Progenitor cell of endocrine pancreas (in vitro differentiated cells): ENCODE data around the gene PARS2. TPM values are rescaled to one million over a fixed set of nuclear protein-coding genes. Genes with fewer than 3 reads are reported as not detected.

Source experiments
- DNase-seq: peaks from one replicate; pipeline ENCODE4 v3.0.0; 2021; ENCODE audit warnings: low spot score; ENCODE audit not compliant: unreplicated experiment
- H3K27ac Mint-ChIP-seq: 2 replicates; pipeline ENCODE4 v1.8.0; 2021; ENCODE audit warnings: mild to moderate bottlenecking, moderate library complexity, mixed read lengths
- H3K27me3 Mint-ChIP-seq: 2 replicates; pipeline ENCODE4 v1.8.0; 2021; ENCODE audit warnings: mixed read lengths
- H3K36me3 Mint-ChIP-seq: 2 replicates; pipeline ENCODE4 v1.8.0; 2022; ENCODE audit warnings: mixed read lengths; ENCODE audit not compliant: insufficient read depth
- H3K4me1 Mint-ChIP-seq: 2 replicates; pipeline ENCODE4 v1.8.0; 2021; ENCODE audit warnings: low read depth, mixed read lengths
- H3K4me3 Mint-ChIP-seq: 2 replicates; pipeline ENCODE4 v1.8.0; 2021; ENCODE audit warnings: low read depth, mild to moderate bottlenecking, moderate library complexity, mixed read lengths
- H3K9me3 Mint-ChIP-seq: 2 replicates; pipeline ENCODE4 v1.8.0; 2021; ENCODE audit warnings: low read depth, mixed read lengths
- total RNA-seq: library from RNA; stranded (reverse); gene quantifications from 2 replicates; pipeline ENCODE4 v1.2.1, GENCODE V29; 2021
- TF ChIP-seq, protein P1 (sequence below): fragments of 200-600 bp; sonication (generic); IDR thresholded peaks from one replicate; pipeline ENCODE4 v1.5.0; 2021; ENCODE audit warnings: antibody characterized with exemption, mild to moderate bottlenecking; ENCODE audit not compliant: unreplicated experiment

PARS2 gene
- total RNA-seq, 1 donor from 2014 or later = 11.0 TPM

DNA sequence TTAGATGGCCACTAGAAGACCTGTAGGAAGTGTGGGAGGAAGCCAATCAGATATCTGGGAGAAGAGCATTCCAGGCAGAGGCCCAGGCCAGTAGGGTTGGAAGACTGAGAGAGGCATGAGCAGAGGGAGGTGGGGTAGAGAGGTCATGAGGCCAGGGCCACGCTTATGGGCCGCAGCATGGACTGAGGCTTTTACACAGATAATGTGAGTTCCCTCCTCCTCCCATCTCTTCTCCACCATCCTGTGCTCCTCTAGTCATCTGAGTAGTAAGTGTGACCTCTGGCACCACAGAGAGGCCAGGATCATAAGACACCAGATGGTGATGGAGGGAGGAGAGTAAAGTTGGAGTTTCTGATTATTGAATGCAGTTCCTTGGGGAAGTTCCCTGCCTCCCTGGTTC, 19.7 kb upstream of the PARS2 start:
- H3K27me3 Mint-ChIP-seq = peaks cover 40% of the 10 kb centered on the region
- H3K4me3 Mint-ChIP-seq = no peak overlapping the region
- H3K9me3 Mint-ChIP-seq = no peaks in the 10 kb centered on the region

DNA sequence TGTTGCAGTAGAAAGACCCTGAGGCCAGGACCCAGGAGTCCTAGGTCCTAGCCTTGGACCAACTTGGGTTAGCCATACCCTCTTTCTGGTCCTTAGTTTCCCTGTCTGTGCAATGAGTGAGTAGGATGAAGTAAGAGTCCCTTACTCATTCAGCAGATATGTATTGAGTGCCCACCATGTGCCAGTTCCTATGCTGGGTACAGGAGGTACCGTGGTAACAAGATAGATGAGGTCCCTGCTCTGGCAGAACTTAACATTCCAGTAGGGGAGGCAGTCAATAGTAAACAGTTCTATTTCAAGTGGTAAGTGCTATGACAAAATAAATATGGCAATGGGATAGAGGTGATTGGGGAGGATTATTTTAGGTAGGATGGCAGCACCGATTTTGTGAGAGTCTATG, 18.3 kb upstream of the PARS2 start:
- peaks cover 53% of the 10 kb centered on the region for H3K27me3 Mint-ChIP-seq
- no peaks in the 10 kb centered on the region for H3K36me3 Mint-ChIP-seq
- no peak for DNase-seq
- TF ChIP-seq, protein P1, sequence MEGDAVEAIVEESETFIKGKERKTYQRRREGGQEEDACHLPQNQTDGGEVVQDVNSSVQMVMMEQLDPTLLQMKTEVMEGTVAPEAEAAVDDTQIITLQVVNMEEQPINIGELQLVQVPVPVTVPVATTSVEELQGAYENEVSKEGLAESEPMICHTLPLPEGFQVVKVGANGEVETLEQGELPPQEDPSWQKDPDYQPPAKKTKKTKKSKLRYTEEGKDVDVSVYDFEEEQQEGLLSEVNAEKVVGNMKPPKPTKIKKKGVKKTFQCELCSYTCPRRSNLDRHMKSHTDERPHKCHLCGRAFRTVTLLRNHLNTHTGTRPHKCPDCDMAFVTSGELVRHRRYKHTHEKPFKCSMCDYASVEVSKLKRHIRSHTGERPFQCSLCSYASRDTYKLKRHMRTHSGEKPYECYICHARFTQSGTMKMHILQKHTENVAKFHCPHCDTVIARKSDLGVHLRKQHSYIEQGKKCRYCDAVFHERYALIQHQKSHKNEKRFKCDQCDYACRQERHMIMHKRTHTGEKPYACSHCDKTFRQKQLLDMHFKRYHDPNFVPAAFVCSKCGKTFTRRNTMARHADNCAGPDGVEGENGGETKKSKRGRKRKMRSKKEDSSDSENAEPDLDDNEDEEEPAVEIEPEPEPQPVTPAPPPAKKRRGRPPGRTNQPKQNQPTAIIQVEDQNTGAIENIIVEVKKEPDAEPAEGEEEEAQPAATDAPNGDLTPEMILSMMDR = no peak
- no peak overlapping the region for H3K4me3 Mint-ChIP-seq
- H3K27ac Mint-ChIP-seq = no peak overlapping the region
- H3K9me3 Mint-ChIP-seq = no peaks in the 10 kb centered on the region
- no peaks in the 10 kb centered on the region for H3K4me1 Mint-ChIP-seq

More for the DNA sequence above, 19.7 kb upstream of the PARS2 start:
- TF ChIP-seq, protein P1 = no peak
- no peaks in the 10 kb centered on the region for H3K4me1 Mint-ChIP-seq
- no peaks in the 10 kb centered on the region for H3K36me3 Mint-ChIP-seq
- no peak for DNase-seq
- H3K27ac Mint-ChIP-seq = no peak overlapping the region

DNA sequence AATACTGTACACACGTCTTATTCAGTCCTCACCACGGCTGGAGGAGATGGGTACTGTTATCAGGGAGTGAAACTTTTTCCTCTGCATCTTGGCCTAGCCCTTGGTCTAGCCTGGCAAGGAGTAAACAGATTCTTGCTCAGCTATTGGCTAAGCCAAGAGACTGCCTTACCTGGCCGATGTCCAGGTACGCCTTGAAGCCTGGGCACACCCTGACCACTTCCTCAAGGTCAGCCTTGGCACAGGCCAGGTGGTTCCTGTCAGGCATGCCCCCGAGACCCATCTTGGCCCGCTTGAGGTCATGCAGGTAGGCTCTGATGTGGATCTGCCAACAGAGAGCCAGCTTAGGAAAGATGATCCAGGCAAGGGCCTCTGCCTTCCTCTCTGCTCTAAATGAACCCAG, 17.8 kb upstream of the PARS2 start:
- no peaks in the 10 kb centered on the region for H3K36me3 Mint-ChIP-seq
- TF ChIP-seq, protein P1 = no peak
- DNase-seq = no peak
- H3K9me3 Mint-ChIP-seq = no peaks in the 10 kb centered on the region
- H3K4me1 Mint-ChIP-seq = no peaks in the 10 kb centered on the region
- no peak overlapping the region for H3K27ac Mint-ChIP-seq
- peaks cover 51% of the 10 kb centered on the region for H3K27me3 Mint-ChIP-seq
- H3K4me3 Mint-ChIP-seq = no peak overlapping the region

DNA sequence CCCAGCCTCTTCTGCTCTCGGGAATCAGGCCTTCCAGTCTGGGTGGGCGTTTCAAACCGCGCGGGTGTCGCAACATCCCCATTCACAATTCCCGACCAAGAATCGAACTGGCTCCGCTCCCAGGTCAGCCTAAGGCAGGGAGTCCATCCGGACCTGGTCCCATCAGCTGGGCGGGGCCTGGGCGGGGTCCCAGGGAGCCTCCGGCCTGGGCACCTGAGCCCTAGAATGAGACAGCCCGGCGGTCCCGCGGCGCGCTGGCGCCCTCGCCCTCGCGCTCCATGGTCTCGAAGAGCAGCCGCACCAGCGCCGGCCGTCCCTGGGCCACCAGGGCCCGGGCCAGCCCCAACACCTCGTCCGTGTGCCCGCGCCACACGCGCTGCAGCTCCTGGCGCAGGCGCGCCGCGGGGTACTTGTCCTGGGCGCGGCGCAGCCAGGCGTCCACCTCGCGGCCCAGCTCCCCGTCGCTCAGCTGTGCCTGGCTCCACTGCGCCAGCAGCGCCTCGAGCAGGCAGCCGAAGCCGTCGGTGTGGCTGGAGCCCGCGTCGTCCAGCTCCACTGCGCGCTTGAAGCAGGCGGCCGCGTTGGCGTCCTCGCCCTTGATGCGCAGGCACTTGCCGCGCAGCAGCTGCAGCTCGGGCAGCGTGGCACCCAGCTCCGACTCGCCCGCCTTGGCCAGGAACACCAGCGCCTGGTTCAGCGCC, 16.9 kb upstream of the PARS2 start:
- DNase-seq = peak; percentile 23
- no peak overlapping the region for H3K27ac Mint-ChIP-seq
- H3K27me3 Mint-ChIP-seq = peaks cover 48% of the 10 kb centered on the region
- TF ChIP-seq, protein P1 = no peak
- no peaks in the 10 kb centered on the region for H3K9me3 Mint-ChIP-seq
- no peaks in the 10 kb centered on the region for H3K36me3 Mint-ChIP-seq
- no peak overlapping the region for H3K4me3 Mint-ChIP-seq
- no peaks in the 10 kb centered on the region for H3K4me1 Mint-ChIP-seq

DNA sequence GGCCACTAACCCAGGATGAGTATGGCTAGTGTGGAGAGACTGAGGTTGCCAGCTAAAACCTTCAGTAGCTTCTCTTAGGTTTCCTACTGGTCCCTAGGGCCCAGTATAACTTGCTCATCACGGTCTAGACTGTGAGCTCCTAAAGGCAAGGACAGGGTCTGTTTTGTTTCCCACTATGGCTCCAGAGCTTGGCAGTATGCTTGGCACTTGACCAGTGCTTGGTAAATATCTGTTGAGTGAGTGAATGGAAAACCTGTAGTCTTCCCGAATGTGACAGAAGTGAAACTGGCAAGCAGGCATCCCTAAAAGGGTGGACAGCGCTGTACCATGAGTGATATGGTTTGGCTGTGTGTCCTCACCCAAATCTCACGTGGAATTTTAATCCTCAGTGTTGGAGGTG, 13.1 kb upstream of the PARS2 start:
- no peak overlapping the region for H3K4me3 Mint-ChIP-seq
- TF ChIP-seq, protein P1 = no peak
- peaks cover 2% of the 10 kb centered on the region for H3K4me1 Mint-ChIP-seq
- H3K9me3 Mint-ChIP-seq = peaks cover 3% of the 10 kb centered on the region
- H3K27ac Mint-ChIP-seq = no peak overlapping the region
- peaks cover 44% of the 10 kb centered on the region for H3K27me3 Mint-ChIP-seq
- no peak for DNase-seq
- no peaks in the 10 kb centered on the region for H3K36me3 Mint-ChIP-seq
